Lower lobe of right lung (tissue), 2 donors: Measurements from ENCODE around the gene PLA2G15. TPM values are rescaled to one million over a fixed set of nuclear protein-coding genes. Genes with fewer than 3 reads are reported as not detected.

Experiments used
- ATAC-seq, 2 donors: fragments of 200-7000 bp; cut with Tn5 transposase; one replicate each; pipeline ENCODE4 v1.9.1; 2020 to 2022; ENCODE audit warnings: mild to moderate bottlenecking in 2 of 2, moderate library complexity in 2 of 2
- DNase-seq: peaks from one replicate; pipeline ENCODE4 v3.0.0-alpha.2; 2020
- H3K27ac ChIP-seq: fragments of 200-600 bp; one replicate; pipeline ENCODE4 v1.8.0; 2022
- H3K27me3 ChIP-seq: fragments of 200-600 bp; one replicate; pipeline ENCODE4 v1.8.0; 2022; ENCODE audit warnings: low read depth
- H3K36me3 ChIP-seq: fragments of 200-600 bp; one replicate; pipeline ENCODE4 v1.8.0; 2022; ENCODE audit warnings: mild to moderate bottlenecking
- H3K4me1 ChIP-seq: fragments of 200-600 bp; one replicate; pipeline ENCODE4 v1.8.0; 2022
- H3K4me3 ChIP-seq: fragments of 200-600 bp; one replicate; pipeline ENCODE4 v1.8.0; 2022; ENCODE audit warnings: mild to moderate bottlenecking
- H3K9me3 ChIP-seq: fragments of 200-600 bp; one replicate; pipeline ENCODE4 v1.8.0; 2022
- CTCF ChIP-seq: fragments of 200-600 bp; IDR thresholded peaks from one replicate; pipeline ENCODE4 v1.8.0; 2022; ENCODE audit warnings: antibody characterized with exemption, mild to moderate bottlenecking
- intact Hi-C: fragments of 100-400 bp; cut with DNase I; formaldehyde crosslinking; loops from one replicate; pipeline ENCODE4 v1.11.0; 2022
- total RNA-seq: library from RNA; stranded (reverse); fragmentation: NEBNext Ultra II Directional; extraction: Animal tissue kit (Norgen Biotek cat#: 25700); gene quantifications from one replicate; pipeline ENCODE4 v1.2.1, GENCODE V29; 2021
- donor health status: DM: no; HTN: yes; CAD: no; lungs with severe emphysema.

The PLA2G15 gene
- total RNA-seq, 1 donor from 2014 or later, result 45.1 TPM

DNA sequence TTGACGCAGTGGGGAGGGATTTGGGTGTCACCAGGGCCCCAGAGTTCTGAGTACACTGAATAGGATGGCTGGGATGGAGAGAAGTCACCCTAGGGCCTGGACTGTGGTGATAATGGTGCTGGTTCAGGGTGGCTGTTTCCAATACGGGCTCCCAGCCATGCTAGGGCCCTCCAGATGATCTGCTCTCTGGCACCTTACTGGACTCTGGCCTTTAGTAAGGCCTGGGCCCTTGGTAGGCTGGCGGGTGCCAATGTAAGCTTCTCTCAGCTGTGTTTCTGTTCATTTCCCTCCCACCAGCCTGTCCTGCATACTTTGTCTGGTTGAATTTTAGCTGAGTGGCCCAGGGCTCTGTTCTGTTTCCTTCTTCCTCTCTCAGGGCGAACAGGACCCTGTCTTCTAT, 2.8 kb downstream of the PLA2G15 start:
- Histone ChIP-seq H3K36me3 (peaks cover 37% of the 10 kb centered on the region), H3K4me3 (peak overlapping the region; percentile 24)

GRCh38 chr16:68249371-68249770, 4.2 kb downstream of the PLA2G15 start:
- ATAC-seq (no peak), DNase-seq (no peak)
- Histone ChIP-seq H3K27me3 (no peaks in the 10 kb centered on the region), H3K36me3 (peaks cover 52% of the 10 kb centered on the region), H3K27ac (no peak overlapping the region), H3K9me3 (no peaks in the 10 kb centered on the region), H3K4me3 (no peak overlapping the region), H3K4me1 (peaks cover 30% of the 10 kb centered on the region)
- intact Hi-C loops, result no loop called here
- no peak for TF ChIP-seq CTCF

More for the DNA sequence above, 2.8 kb downstream of the PLA2G15 start:
- ATAC-seq (no peak), DNase-seq (no peak)
- intact Hi-C loops, result no loop called here
- TF ChIP-seq CTCF, result no peak
- H3K4me1 ChIP-seq, result peaks cover 35% of the 10 kb centered on the region
- H3K27me3 ChIP-seq, result no peaks in the 10 kb centered on the region
- peak overlapping the region; percentile 66 for H3K27ac ChIP-seq
- no peaks in the 10 kb centered on the region for H3K9me3 ChIP-seq

DNA sequence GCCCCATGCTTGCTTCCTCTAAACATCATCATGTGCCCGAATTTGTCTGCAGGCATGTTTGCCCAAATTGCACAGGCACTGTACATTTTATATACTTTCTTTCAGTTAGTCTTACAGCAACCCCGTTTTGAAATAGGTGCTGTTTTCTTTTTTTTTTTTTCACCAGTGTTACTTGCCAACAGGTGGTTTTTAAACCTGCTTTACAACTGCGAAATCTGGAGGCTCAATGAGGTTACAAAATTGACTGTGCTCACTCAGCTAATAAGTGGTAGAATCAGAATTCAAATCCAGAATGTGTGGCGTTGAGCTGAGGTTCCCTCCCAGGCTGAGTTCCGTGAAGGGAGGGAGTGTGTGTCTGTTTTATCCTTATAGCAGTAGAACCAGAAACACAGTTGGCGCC, 5.8 kb downstream of the PLA2G15 start:
- no peak for TF ChIP-seq CTCF
- Histone ChIP-seq H3K27me3 (no peaks in the 10 kb centered on the region), H3K36me3 (peaks cover 67% of the 10 kb centered on the region), H3K9me3 (no peaks in the 10 kb centered on the region), H3K27ac (no peak overlapping the region), H3K4me3 (no peak overlapping the region), H3K4me1 (peaks cover 22% of the 10 kb centered on the region)
- no peak for DNase-seq
- intact Hi-C loops, result no loop called here
- no peak for ATAC-seq

- TF ChIP-seq CTCF, result no peak
- peaks cover 75% of the 10 kb centered on the region for H3K36me3 ChIP-seq
- intact Hi-C loops, result no loop called here
Measured at GRCh38 chr16:68251832-68252231, 6.7 kb downstream of the PLA2G15 start.

DNA sequence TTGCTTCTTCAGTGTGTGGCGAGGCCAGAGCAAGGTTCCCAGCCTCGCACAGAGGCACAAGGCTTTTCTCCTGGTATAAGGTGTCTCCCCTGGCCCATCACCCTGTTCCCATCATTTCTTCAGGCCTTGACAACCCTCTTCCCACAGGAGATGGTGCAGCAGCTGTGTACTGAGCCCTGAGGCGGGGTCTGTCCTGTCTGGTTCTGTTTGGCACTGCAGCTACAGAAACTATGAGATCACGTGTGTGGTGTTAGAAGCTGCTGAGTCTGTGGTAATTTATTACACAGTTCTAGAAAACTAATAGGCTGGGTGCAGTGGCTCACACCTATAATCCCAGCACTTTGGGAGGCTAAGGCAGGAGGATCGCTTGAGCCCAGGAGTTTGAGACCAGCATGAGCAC, 7.2 kb downstream of the PLA2G15 start:
- H3K27me3 ChIP-seq, result no peaks in the 10 kb centered on the region
- peaks cover 79% of the 10 kb centered on the region for H3K36me3 ChIP-seq
- DNase-seq (no peak), ATAC-seq (no peak)
- H3K4me1 ChIP-seq, result peaks cover 11% of the 10 kb centered on the region
- H3K9me3 ChIP-seq, result no peaks in the 10 kb centered on the region
- intact Hi-C loops, result no loop called here
- TF ChIP-seq CTCF, result no peak
- no peak overlapping the region for H3K27ac ChIP-seq
- no peak overlapping the region for H3K4me3 ChIP-seq

More at GRCh38 chr16:68251832-68252231, 6.7 kb downstream of the PLA2G15 start:
- Histone ChIP-seq H3K4me1 (peaks cover 13% of the 10 kb centered on the region), H3K9me3 (no peaks in the 10 kb centered on the region), H3K4me3 (no peak overlapping the region), H3K27ac (no peak overlapping the region), H3K27me3 (no peaks in the 10 kb centered on the region)
- DNase-seq (no peak), ATAC-seq (no peak)

DNA sequence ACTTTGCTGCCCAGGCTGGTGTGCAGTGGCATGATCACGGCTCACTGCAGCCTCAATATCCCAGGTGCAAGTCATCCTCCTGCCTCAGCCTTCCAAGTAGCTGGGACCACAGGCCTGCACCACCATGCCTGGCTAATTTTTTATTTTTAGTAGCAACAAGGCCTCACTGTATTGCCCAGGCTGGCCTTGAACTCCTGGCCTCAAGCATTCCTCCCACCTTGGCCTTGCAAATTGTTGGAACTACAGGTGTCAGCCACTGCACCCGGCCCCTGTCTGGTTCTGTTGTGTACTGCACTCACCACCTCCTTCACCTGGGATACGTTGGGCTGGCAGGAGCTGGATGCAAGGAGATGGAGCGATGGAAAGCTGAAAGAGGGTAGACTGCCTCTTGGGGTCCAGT, 8.5 kb downstream of the PLA2G15 start:
- intact Hi-C loops, result no loop called here
- H3K27me3 ChIP-seq, result no peaks in the 10 kb centered on the region
- H3K9me3 ChIP-seq, result no peaks in the 10 kb centered on the region
- DNase-seq (no peak), ATAC-seq (no peak)
- H3K4me1 ChIP-seq, result peaks cover 8% of the 10 kb centered on the region
- TF ChIP-seq CTCF, result no peak
- no peak overlapping the region for H3K27ac ChIP-seq
- peaks cover 88% of the 10 kb centered on the region for H3K36me3 ChIP-seq
- no peak overlapping the region for H3K4me3 ChIP-seq
